ENCODE measurements around the gene TEX19. TPM values are rescaled to one million over a fixed set of nuclear protein-coding genes. Genes with fewer than 3 reads are reported as not detected.

Gene TEX19
- total RNA-seq, result not detected
- long read RNA-seq, result 0 reads

GRCh38 chr17:82358465-82359350, at the start of gene TEX19:
TEX19 (plus strand) TSS chr17:82359247; CDS start chr17:82362151, 2,904 bp downstream.
- no peaks in the 10 kb centered on the region for H3K36me3 ChIP-seq
- DNase-seq (no peak), ATAC-seq (no peak)
- no peaks in the 10 kb centered on the region for H3K4me1 ChIP-seq
- intact Hi-C loops (cut with DNase I), result loop anchor here (10.0 kb wide), 2 partner anchors 46 to 196 kb away; no protein-coding TSS in a partner anchor
- no peak within 1 kb of the TSS for H3K4me3 ChIP-seq
- no peak for TF ChIP-seq CTCF (IDR thresholded peaks at IDR 0.05)
- H3K27me3 ChIP-seq, result peaks cover 5% of the 10 kb centered on the region
- H3K9me3 ChIP-seq, result no peaks in the 10 kb centered on the region
- no peak within 1 kb of the TSS for H3K27ac ChIP-seq

DNA sequence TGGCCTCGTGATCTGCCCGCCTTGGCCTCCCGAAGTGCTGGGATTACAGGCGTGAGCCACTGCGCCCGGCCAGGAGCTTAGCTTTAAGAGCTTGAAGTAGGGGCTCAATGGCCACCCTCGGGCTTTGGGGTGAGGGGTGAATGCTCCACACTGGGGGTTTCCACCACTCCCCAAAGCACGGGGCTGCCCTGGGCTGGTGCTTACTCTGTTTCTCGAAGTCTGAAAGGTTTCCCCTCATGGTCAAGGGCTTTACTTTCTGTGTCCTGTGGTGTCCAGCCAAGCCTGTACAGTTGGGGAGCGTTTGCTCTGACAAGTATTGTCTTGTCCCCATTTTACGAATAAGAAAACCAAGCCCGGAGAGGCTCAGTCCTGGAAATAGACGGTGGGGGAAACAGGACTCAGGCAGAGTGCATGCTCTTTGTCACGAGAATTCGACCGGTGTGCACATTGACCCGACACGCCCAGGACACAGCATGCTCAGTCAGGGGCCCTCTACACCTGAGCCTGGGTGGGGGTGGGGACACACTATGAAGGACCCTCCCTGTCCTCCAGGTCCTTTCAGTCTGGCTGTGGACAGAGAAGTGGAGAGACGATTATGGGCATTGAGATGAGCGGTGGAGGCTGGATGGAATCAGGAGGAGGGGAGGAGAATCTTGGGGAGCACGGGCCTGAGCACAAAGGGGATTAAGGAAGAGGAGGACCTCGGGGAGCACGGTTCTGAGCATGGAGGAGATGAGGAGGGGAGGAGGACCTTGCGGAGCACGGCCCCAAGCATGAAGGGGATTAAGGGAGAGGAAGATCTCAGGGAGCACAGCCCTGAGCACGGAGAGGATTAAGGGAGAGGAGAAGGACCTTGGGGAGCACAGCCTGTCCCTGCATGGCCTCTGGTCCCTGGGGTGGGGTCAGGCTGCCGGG, 49.1 kb upstream of the TEX19 start:
- ATAC-seq, result no peak
- no peak for DNase-seq
- H3K4me1 ChIP-seq, result no peaks in the 10 kb centered on the region
- no peak for TF ChIP-seq CTCF (IDR thresholded peaks at IDR 0.05)
- no peaks in the 10 kb centered on the region for H3K9me3 ChIP-seq
- H3K36me3 ChIP-seq, result no peaks in the 10 kb centered on the region
- peaks cover 24% of the 10 kb centered on the region for H3K27me3 ChIP-seq
- H3K27ac ChIP-seq, result no peak overlapping the region
- no peak overlapping the region for H3K4me3 ChIP-seq
- intact Hi-C loops (cut with DNase I), result no loop called here

- no peaks in the 10 kb centered on the region for H3K9me3 ChIP-seq
- intact Hi-C loops (cut with DNase I), result no loop called here
- H3K36me3 ChIP-seq, result no peaks in the 10 kb centered on the region
- DNase-seq (no peak), ATAC-seq (no peak)
- H3K27me3 ChIP-seq, result peaks cover 34% of the 10 kb centered on the region
- peaks cover 6% of the 10 kb centered on the region for H3K4me1 ChIP-seq
- no peak overlapping the region for H3K4me3 ChIP-seq
- no peak for TF ChIP-seq CTCF (IDR thresholded peaks at IDR 0.05)
- no peak overlapping the region for H3K27ac ChIP-seq
These were observed 48.2 kb upstream of the TEX19 start for GRCh38 chr17:82310877-82311276.

DNA sequence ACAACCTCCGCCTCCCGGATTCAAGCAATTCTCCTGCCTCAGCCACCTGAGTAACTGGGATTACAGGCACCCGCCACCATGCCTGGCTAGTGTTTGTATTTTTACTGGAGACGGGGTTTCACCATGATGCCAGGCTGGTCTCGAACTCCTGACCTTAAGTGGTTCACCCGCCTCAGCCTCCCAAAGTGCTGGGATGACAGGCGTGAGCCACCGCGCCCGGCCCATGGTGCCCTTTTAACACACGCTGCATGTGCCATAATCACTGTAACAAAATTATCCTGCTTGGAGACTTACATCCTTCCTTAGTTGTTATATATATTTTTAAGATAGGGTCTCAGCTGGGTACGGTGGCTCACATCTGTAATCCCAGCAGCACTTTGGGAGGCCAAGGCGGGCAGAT, 47.1 kb upstream of the TEX19 start:
- H3K4me3 ChIP-seq, result no peak overlapping the region
- peaks cover 36% of the 10 kb centered on the region for H3K27me3 ChIP-seq
- TF ChIP-seq CTCF (IDR thresholded peaks at IDR 0.05), result no peak
- no peak for ATAC-seq
- H3K27ac ChIP-seq, result no peak overlapping the region
- intact Hi-C loops (cut with DNase I), result no loop called here
- H3K4me1 ChIP-seq, result peaks cover 10% of the 10 kb centered on the region
- DNase-seq, result no peak
- H3K36me3 ChIP-seq, result no peaks in the 10 kb centered on the region
- H3K9me3 ChIP-seq, result no peaks in the 10 kb centered on the region

- Histone ChIP-seq H3K4me1 (peaks cover 10% of the 10 kb centered on the region), H3K27me3 (peaks cover 36% of the 10 kb centered on the region), H3K9me3 (no peaks in the 10 kb centered on the region), H3K4me3 (no peak overlapping the region), H3K36me3 (no peaks in the 10 kb centered on the region), H3K27ac (no peak overlapping the region)
- no peak for DNase-seq
- ATAC-seq, result no peak
- intact Hi-C loops (cut with DNase I), result no loop called here
- TF ChIP-seq CTCF (IDR thresholded peaks at IDR 0.05), result no peak
These were observed 45.6 kb upstream of the TEX19 start for GRCh38 chr17:82313195-82314011.
